ENCODE measurements around the gene RARB.

- TF ChIP-seq CTCF (IDR thresholded peaks at IDR 0.05), result no peak
- no peak for TF ChIP-seq POLR2A (IDR thresholded peaks at IDR 0.05)
Measured at GRCh38 chr3:25385807-25386460, 42.1 kb upstream of the RARB start.

Measured in breast epithelium (tissue), 3 donors.